ENCODE results near the gene NOL4. TPM values are rescaled to one million over a fixed set of nuclear protein-coding genes. Genes with fewer than 3 reads are reported as not detected.
A peak's percentile ranks its signal among the peaks of the same experiment; 100 is the strongest.
"Not testable (repeated sequence)": the region's sequence is repeated elsewhere in the genome, so short reads cannot be mapped to it uniquely, and the experiment has no call there.

NOL4 gene
- total RNA-seq, 4 donors from 2014 or later: not detected

DNA sequence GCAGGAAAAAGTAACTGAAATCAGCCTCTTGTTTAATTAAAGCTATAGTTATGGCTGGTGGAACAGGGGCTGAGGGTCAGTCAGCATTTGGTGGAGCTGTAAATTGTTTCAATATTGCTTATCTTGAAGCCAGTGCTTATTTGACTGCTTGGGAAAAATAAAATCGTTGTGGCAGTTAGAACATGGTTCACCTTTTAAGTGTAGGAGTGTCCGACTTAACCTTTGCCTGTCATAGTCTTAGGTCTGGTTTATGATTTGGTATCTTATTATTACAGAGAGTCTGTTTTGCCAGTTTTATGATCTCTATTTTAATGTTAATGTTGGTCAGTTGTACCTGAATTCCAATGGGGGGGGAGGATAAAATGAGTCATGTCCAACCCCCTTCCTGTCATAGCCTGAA lies 27.2 kb upstream of the NOL4 start:
- no peak for ATAC-seq
- Histone ChIP-seq H3K4me3 (no peak overlapping the region), H3K4me1 (no peaks in the 10 kb centered on the region), H3K9me3 (no peaks in the 10 kb centered on the region), H3K27ac (no peak overlapping the region), H3K27me3 (no peaks in the 10 kb centered on the region), H3K36me3 (no peaks in the 10 kb centered on the region)
- no peak for DNase-seq
- in situ Hi-C loops (cut with MboI; ENCODE audit: low sequenced_read_pairs in 4 of 4): loop anchor here in 1 of 4 donors (25.0 kb wide), 1 partner anchor 110 kb away; no protein-coding TSS in a partner anchor
- no peak for TF ChIP-seq POLR2A (IDR thresholded peaks at IDR 0.05)
- TF ChIP-seq, protein P1, sequence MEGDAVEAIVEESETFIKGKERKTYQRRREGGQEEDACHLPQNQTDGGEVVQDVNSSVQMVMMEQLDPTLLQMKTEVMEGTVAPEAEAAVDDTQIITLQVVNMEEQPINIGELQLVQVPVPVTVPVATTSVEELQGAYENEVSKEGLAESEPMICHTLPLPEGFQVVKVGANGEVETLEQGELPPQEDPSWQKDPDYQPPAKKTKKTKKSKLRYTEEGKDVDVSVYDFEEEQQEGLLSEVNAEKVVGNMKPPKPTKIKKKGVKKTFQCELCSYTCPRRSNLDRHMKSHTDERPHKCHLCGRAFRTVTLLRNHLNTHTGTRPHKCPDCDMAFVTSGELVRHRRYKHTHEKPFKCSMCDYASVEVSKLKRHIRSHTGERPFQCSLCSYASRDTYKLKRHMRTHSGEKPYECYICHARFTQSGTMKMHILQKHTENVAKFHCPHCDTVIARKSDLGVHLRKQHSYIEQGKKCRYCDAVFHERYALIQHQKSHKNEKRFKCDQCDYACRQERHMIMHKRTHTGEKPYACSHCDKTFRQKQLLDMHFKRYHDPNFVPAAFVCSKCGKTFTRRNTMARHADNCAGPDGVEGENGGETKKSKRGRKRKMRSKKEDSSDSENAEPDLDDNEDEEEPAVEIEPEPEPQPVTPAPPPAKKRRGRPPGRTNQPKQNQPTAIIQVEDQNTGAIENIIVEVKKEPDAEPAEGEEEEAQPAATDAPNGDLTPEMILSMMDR (IDR thresholded peaks at IDR 0.05 in 4 of 5, conservative IDR thresholded peaks at IDR 0.05 in 1 of 5): no peak
- intact Hi-C loops (cut with DNase I; ENCODE audit: low total_unique reads): no loop called here

- Histone ChIP-seq H3K27me3 (no peaks in the 10 kb centered on the region), H3K27ac (no peak overlapping the region), H3K4me1 (no peaks in the 10 kb centered on the region), H3K4me3 (no peak overlapping the region), H3K36me3 (no peaks in the 10 kb centered on the region), H3K9me3 (no peaks in the 10 kb centered on the region)
- intact Hi-C loops (cut with DNase I; ENCODE audit: low total_unique reads): no loop called here
- in situ Hi-C loops (cut with MboI; ENCODE audit: low sequenced_read_pairs in 4 of 4): no loop called here
- no peak for TF ChIP-seq POLR2A (IDR thresholded peaks at IDR 0.05)
- TF ChIP-seq, protein P1 (IDR thresholded peaks at IDR 0.05 in 4 of 5, conservative IDR thresholded peaks at IDR 0.05 in 1 of 5): no peak
- ATAC-seq (no peak), DNase-seq (no peak)
Observed at GRCh38 chr18:34248727-34249126, 24.0 kb upstream of the NOL4 start.

DNA sequence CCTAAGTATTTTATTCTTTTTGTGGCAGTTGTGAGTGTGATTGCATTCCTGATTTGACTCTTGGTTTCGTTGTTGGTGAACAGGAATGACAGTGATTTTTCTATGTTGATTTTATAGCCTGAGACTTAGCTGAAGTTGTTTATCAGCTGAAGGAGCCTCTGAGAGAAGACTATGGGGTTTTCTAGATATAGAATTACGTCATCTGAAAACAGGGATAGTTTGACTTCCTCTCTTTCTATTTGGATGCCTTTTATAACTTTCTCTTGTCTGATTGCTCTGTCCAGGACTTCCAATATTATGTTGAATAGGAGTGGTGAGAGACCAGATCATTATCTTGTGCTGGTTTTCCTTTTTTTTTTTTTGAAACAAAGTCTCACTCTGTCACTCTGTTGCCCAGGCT lies 18.0 kb upstream of the NOL4 start:
- no peak for ATAC-seq
- Histone ChIP-seq H3K27me3 (no peaks in the 10 kb centered on the region), H3K4me1 (no peaks in the 10 kb centered on the region), H3K36me3 (no peaks in the 10 kb centered on the region), H3K9me3 (no peaks in the 10 kb centered on the region), H3K27ac (no peak overlapping the region), H3K4me3 (no peak overlapping the region)
- in situ Hi-C loops (cut with MboI; ENCODE audit: low sequenced_read_pairs in 4 of 4): no loop called here
- DNase-seq: no peak
- TF ChIP-seq, protein P1 (IDR thresholded peaks at IDR 0.05 in 4 of 5, conservative IDR thresholded peaks at IDR 0.05 in 1 of 5): no peak
- no peak for TF ChIP-seq POLR2A (IDR thresholded peaks at IDR 0.05)
- intact Hi-C loops (cut with DNase I; ENCODE audit: low total_unique reads): no loop called here

GRCh38 chr18:34233781-34234388 lies 9.2 kb upstream of the NOL4 start:
- ATAC-seq; DNase-seq; H3K9me3 ChIP-seq; H3K27me3 ChIP-seq; H3K4me3 ChIP-seq; H3K36me3 ChIP-seq; H3K27ac ChIP-seq; H3K4me1 ChIP-seq; intact Hi-C loops (cut with DNase I; ENCODE audit: low total_unique reads); in situ Hi-C loops (cut with MboI; ENCODE audit: low sequenced_read_pairs in 4 of 4): not testable (repeated sequence)

- H3K36me3 ChIP-seq: no peaks in the 10 kb centered on the region
- H3K27me3 ChIP-seq: peaks cover 37 to 58% (median 53%) of the 10 kb centered on the region in 3 donors
- in situ Hi-C loops (cut with MboI; ENCODE audit: low sequenced_read_pairs in 4 of 4): no loop called here
- ATAC-seq: no peak
- no peak overlapping the region for H3K27ac ChIP-seq
- H3K9me3 ChIP-seq: no peaks in the 10 kb centered on the region
- H3K4me3 ChIP-seq: peak overlapping the region in 3 of 4 donors; percentile 46 to 54 (median 50)
- peaks cover 6 to 32% of the 10 kb centered on the region in 2 donors for H3K4me1 ChIP-seq
- DNase-seq: no peak
- TF ChIP-seq, protein P1 (IDR thresholded peaks at IDR 0.05 in 4 of 5, conservative IDR thresholded peaks at IDR 0.05 in 1 of 5): no peak
- TF ChIP-seq POLR2A (IDR thresholded peaks at IDR 0.05): no peak
- intact Hi-C loops (cut with DNase I; ENCODE audit: low total_unique reads): no loop called here
Observed at GRCh38 chr18:34225218-34225553, 473 bp upstream of the NOL4 start.
